HG02981 (cell line): ENCODE measurements around the gene HTR2C.
"Not testable (repeated sequence)": the region's sequence is repeated elsewhere in the genome, so short reads cannot be mapped to it uniquely, and the experiment has no call there.

Experiments used
- ATAC-seq: cut with Tn5 transposase; IDR thresholded peaks from one replicate; pipeline ENCODE4 v1.9.1; 2021; ENCODE audit warnings: mild to moderate bottlenecking, moderate library complexity; ENCODE audit not compliant: unreplicated experiment

The HTR2C gene

GRCh38 chrX:114710571-114710970 lies 126.7 kb downstream of the HTR2C start:
- ATAC-seq = no peak

GRCh38 chrX:114712466-114712865 lies 128.6 kb downstream of the HTR2C start:
- no peak for ATAC-seq

GRCh38 chrX:114715096-114715495 lies 131.2 kb downstream of the HTR2C start:
- ATAC-seq = no peak

GRCh38 chrX:114717921-114718320 lies 134.0 kb downstream of the HTR2C start:
- ATAC-seq = no peak

- ATAC-seq = no peak
Measured at GRCh38 chrX:114766541-114766940, 182.7 kb downstream of the HTR2C start.

- no peak for ATAC-seq
Measured at GRCh38 chrX:114774691-114775090, 190.8 kb downstream of the HTR2C start.

- no peak for ATAC-seq
Measured at GRCh38 chrX:114782925-114783324, 199.0 kb downstream of the HTR2C start.

- ATAC-seq = no peak
Measured at GRCh38 chrX:114787061-114787460, 203.2 kb downstream of the HTR2C start.

- ATAC-seq = no peak
Measured at GRCh38 chrX:114797494-114797893, 213.6 kb downstream of the HTR2C start.

- no peak for ATAC-seq
Measured at GRCh38 chrX:114798907-114799306, 215.0 kb downstream of the HTR2C start.

GRCh38 chrX:114800719-114801118 lies 216.8 kb downstream of the HTR2C start:
- ATAC-seq = no peak

- ATAC-seq = no peak
Measured at GRCh38 chrX:114819509-114819908, 235.6 kb downstream of the HTR2C start.

GRCh38 chrX:114841051-114841450 lies 257.2 kb downstream of the HTR2C start:
- no peak for ATAC-seq

- ATAC-seq = no peak
Measured at GRCh38 chrX:114842181-114842580, 258.3 kb downstream of the HTR2C start.

GRCh38 chrX:114889481-114889880 lies 305.6 kb downstream of the HTR2C start:
- ATAC-seq = no peak

GRCh38 chrX:114903618-114904017 lies 319.7 kb downstream of the HTR2C start:
- ATAC-seq = no peak

- no peak for ATAC-seq
Measured at GRCh38 chrX:114905251-114905650, 321.4 kb downstream of the HTR2C start.

- ATAC-seq = no peak
Measured at GRCh38 chrX:114906984-114907510, 323.2 kb downstream of the HTR2C start.

GRCh38 chrX:114924423-114924822 lies 340.5 kb downstream of the HTR2C start:
- no peak for ATAC-seq

- ATAC-seq = no peak
Measured at GRCh38 chrX:114924856-114925255, 341.0 kb downstream of the HTR2C start.

- ATAC-seq = no peak
Measured at GRCh38 chrX:114930227-114930626, 346.3 kb downstream of the HTR2C start.

GRCh38 chrX:114932550-114932949 lies 348.7 kb downstream of the HTR2C start:
- ATAC-seq = no peak

- ATAC-seq = not testable (repeated sequence)
Measured at GRCh38 chrX:114933291-114933690, 349.4 kb downstream of the HTR2C start.
